Right atrium auricular region (tissue), 2 donors: Measurements from ENCODE around the gene SEMA3C. TPM values are rescaled to one million over a fixed set of nuclear protein-coding genes. Genes with fewer than 3 reads are reported as not detected.

ENCODE experiments used
- DNase-seq: peaks from one replicate; pipeline ENCODE4 v3.0.0-alpha.2; 2019; ENCODE audit warnings: low spot score
- H3K27ac ChIP-seq, 2 donors: fragments of 200-600 bp; sonication (generic); 1 replicate in 1 of 2; 2 replicates in 1 of 2; pipeline ENCODE4 v1.5.1; 2016 to 2019
- H3K27me3 ChIP-seq, 2 donors: fragments of 200-600 bp; sonication (generic); one replicate each; pipeline versions ENCODE4 v1.5.1 to v1.6.0; 2017 to 2019
- H3K36me3 ChIP-seq: fragments of 200-600 bp; sonication (generic); one replicate; pipeline ENCODE4 v1.5.1; 2016
- H3K4me1 ChIP-seq, 2 donors: fragments of 200-600 bp; sonication (generic); one replicate each; pipeline versions ENCODE4 v1.5.1 to v1.6.0; 2017 to 2019
- H3K4me3 ChIP-seq, 2 donors: fragments of 200-600 bp; sonication (generic); 1 replicate in 1 of 2; 2 replicates in 1 of 2; pipeline ENCODE4 v1.5.1; 2017 to 2019; ENCODE audit warnings: mild to moderate bottlenecking in 1 of 2, moderate library complexity in 1 of 2
- H3K9me3 ChIP-seq, 2 donors: fragments of 200-600 bp; sonication (generic); one replicate each; pipeline ENCODE4 v1.5.1; 2019
- CTCF ChIP-seq, 2 donors: fragments of 200-600 bp; sonication (generic); IDR thresholded peaks; one replicate each; pipeline ENCODE4 v1.5.1; 2019; ENCODE audit warnings: antibody characterized with exemption in 2 of 2
- total RNA-seq, 2 donors: library from RNA; depleted of rRNA; stranded (reverse); fragments of >200 nt; gene quantifications; one replicate each; pipeline ENCODE4 v1.1.0, GENCODE V29; 2016

The SEMA3C gene
- total RNA-seq, 2 donors from 2014 or later: 58.3 to 61.6 TPM

GRCh38 chr7:80763289-80763688, 155.6 kb downstream of the SEMA3C start:
- no peak for TF ChIP-seq CTCF (IDR thresholded peaks at IDR 0.05)
- DNase-seq: no peak
- no peak overlapping the region for H3K27ac ChIP-seq
- H3K4me3 ChIP-seq: no peak overlapping the region
- no peaks in the 10 kb centered on the region for H3K9me3 ChIP-seq
- no peaks in the 10 kb centered on the region for H3K27me3 ChIP-seq
- no peaks in the 10 kb centered on the region for H3K36me3 ChIP-seq
- no peaks in the 10 kb centered on the region for H3K4me1 ChIP-seq

GRCh38 chr7:80760292-80760691, 158.6 kb downstream of the SEMA3C start:
- no peak for TF ChIP-seq CTCF (IDR thresholded peaks at IDR 0.05)
- H3K27ac ChIP-seq: no peak overlapping the region
- no peaks in the 10 kb centered on the region for H3K36me3 ChIP-seq
- no peak overlapping the region for H3K4me3 ChIP-seq
- no peaks in the 10 kb centered on the region for H3K9me3 ChIP-seq
- H3K27me3 ChIP-seq: no peaks in the 10 kb centered on the region
- no peak for DNase-seq
- no peaks in the 10 kb centered on the region for H3K4me1 ChIP-seq

- no peaks in the 10 kb centered on the region for H3K9me3 ChIP-seq
- no peak for TF ChIP-seq CTCF (IDR thresholded peaks at IDR 0.05)
- no peaks in the 10 kb centered on the region for H3K4me1 ChIP-seq
- no peak overlapping the region for H3K4me3 ChIP-seq
- no peak overlapping the region for H3K27ac ChIP-seq
- H3K36me3 ChIP-seq: no peaks in the 10 kb centered on the region
- H3K27me3 ChIP-seq: no peaks in the 10 kb centered on the region
- no peak for DNase-seq
These were observed 165.7 kb downstream of the SEMA3C start for GRCh38 chr7:80752954-80753690.

GRCh38 chr7:80749270-80749669, 169.6 kb downstream of the SEMA3C start:
- no peak for DNase-seq
- Histone ChIP-seq H3K4me1 (no peaks in the 10 kb centered on the region), H3K4me3 (no peak overlapping the region), H3K36me3 (no peaks in the 10 kb centered on the region), H3K27me3 (no peaks in the 10 kb centered on the region), H3K27ac (no peak overlapping the region), H3K9me3 (no peaks in the 10 kb centered on the region)
- TF ChIP-seq CTCF (IDR thresholded peaks at IDR 0.05): no peak

- DNase-seq: no peak
- Histone ChIP-seq H3K9me3 (no peaks in the 10 kb centered on the region), H3K27ac (no peak overlapping the region), H3K36me3 (no peaks in the 10 kb centered on the region), H3K4me1 (no peaks in the 10 kb centered on the region), H3K4me3 (no peak overlapping the region), H3K27me3 (no peaks in the 10 kb centered on the region)
- no peak for TF ChIP-seq CTCF (IDR thresholded peaks at IDR 0.05)
These were observed 170.3 kb downstream of the SEMA3C start for GRCh38 chr7:80748363-80749042.
